Measurements from ENCODE around the gene HTR2C.

- TF ChIP-seq YY1 (IDR thresholded peaks at IDR 0.05; ENCODE audit: insufficient read depth, insufficient read length) (no peak), ZNF274 (IDR thresholded peaks at IDR 0.05; ENCODE audit: low read depth, low read length) (no peak), SUZ12 (IDR thresholded peaks at IDR 0.05; ENCODE audit: extremely low read depth, insufficient read depth, insufficient read length) (no peak)
These were observed 182.7 kb downstream of the HTR2C start for GRCh38 chrX:114766541-114766940.
